Panc1 (cell line): ENCODE data around the gene PHC3. TPM values are rescaled to one million over a fixed set of nuclear protein-coding genes. Genes with fewer than 3 reads are reported as not detected.

Experiments used
- ATAC-seq: fragments of 200-7000 bp; cut with Tn5 transposase; 2 replicates; pipeline ENCODE4 v1.9.1; 2020; ENCODE audit warnings: mild to moderate bottlenecking, moderate library complexity
- BruUV-seq: library from RNA; stranded (reverse); fragments of 400-500 nt; replicated peaks from 2 replicates; lab custom pipeline; 2021; lab: Mats Ljungman, UMichigan
- CTCF ChIA-PET: fragments of 300-600 bp; sonication (Branson Sonifier 250); formaldehyde crosslinking; loops from one replicate; lab custom pipeline; 2022; ENCODE audit warnings: antibody characterized with exemption; lab: Charles Lee
- POLR2A ChIA-PET: fragments of 300-600 bp; sonication (Branson Sonifier 250); formaldehyde crosslinking; loops from one replicate; lab custom pipeline; 2022; ENCODE audit warnings: antibody characterized with exemption; lab: Charles Lee
- DNase-seq: peaks from one replicate; pipeline ENCODE4 v3.0.0-alpha.2; 2010; ENCODE audit warnings: low read depth, low spot score
- H3K27ac ChIP-seq: 2 replicates; pipeline ENCODE4 v1.5.1; 2011; ENCODE audit warnings: mild to moderate bottlenecking, low read length, inconsistent platforms
- H3K27me3 ChIP-seq: fragments of 200-500 bp; sonication (Bioruptor generic); 2 replicates; pipeline ENCODE4 v1.6.0; 2014; ENCODE audit warnings: low read length, inconsistent platforms; ENCODE audit not compliant: control insufficient read depth, insufficient read depth
- H3K36me3 ChIP-seq: fragments of 200-500 bp; sonication (Bioruptor generic); 2 replicates; pipeline ENCODE4 v1.5.1; 2014; ENCODE audit warnings: inconsistent platforms, mild to moderate bottlenecking, low read length, moderate library complexity; ENCODE audit not compliant: control insufficient read depth, insufficient read depth
- H3K4me1 ChIP-seq: 2 replicates; pipeline ENCODE4 v1.5.1; 2011; ENCODE audit warnings: inconsistent platforms, mild to moderate bottlenecking, low read length, moderate library complexity; ENCODE audit not compliant: control insufficient read depth, insufficient read depth
- H3K4me3 ChIP-seq, 2 experiments: 2 replicates each; pipeline ENCODE4 v1.5.1; 2011 to 2012; ENCODE audit warnings: low read depth in 2 of 2, low read length in 2 of 2, mild to moderate bottlenecking in 2 of 2, inconsistent platforms in 1 of 2, moderate library complexity in 1 of 2
- H3K9me3 ChIP-seq: fragments of 200-500 bp; sonication (Bioruptor generic); 2 replicates; pipeline ENCODE4 v1.5.1; 2014; ENCODE audit warnings: low read depth, mild to moderate bottlenecking, inconsistent platforms, low read length, moderate library complexity; ENCODE audit not compliant: control insufficient read depth, insufficient read depth
- CTCF ChIP-seq: fragments of 450-650 bp; IDR thresholded peaks from 2 replicates; pipeline ENCODE4 v1.5.1; 2017; ENCODE audit warnings: mild to moderate bottlenecking
- POLR2AphosphoS5 ChIP-seq: IDR thresholded peaks from 2 replicates; pipeline ENCODE4 v1.6.1; 2012; ENCODE audit warnings: mild to moderate bottlenecking, low read depth, low read length, moderate library complexity
- REST ChIP-seq, 2 experiments: IDR thresholded peaks; 2 replicates each; pipeline ENCODE4 v1.6.1; 2011 to 2012; ENCODE audit warnings: low read depth in 2 of 2, control low read depth in 1 of 2, low read length in 1 of 2, mild to moderate bottlenecking in 1 of 2, moderate library complexity in 1 of 2; ENCODE audit not compliant: insufficient read depth in 1 of 2
- SIN3A ChIP-seq: IDR thresholded peaks from 2 replicates; pipeline ENCODE4 v1.6.1; 2012; ENCODE audit warnings: low read depth, mild to moderate bottlenecking, low read length, moderate library complexity, borderline replicate concordance; ENCODE audit not compliant: insufficient read depth
- TCF7L2 ChIP-seq: IDR thresholded peaks from 2 replicates; pipeline ENCODE4 v1.6.1; 2011; ENCODE audit warnings: mild to moderate bottlenecking, low read depth, low read length, inconsistent platforms
- in situ Hi-C: cut with HindIII; loops from 2 replicates; pipeline ENCODE4 v1.10.0; 2016; ENCODE audit warnings: low sequenced_read_pairs, low pct_unique_long_range_greater_than_20kb
- intact Hi-C: fragments of 100-400 bp; cut with micrococcal nuclease; formaldehyde crosslinking; loops from one replicate; pipeline ENCODE4 v1.10.0; 2022; ENCODE audit not compliant: unreplicated experiment
- total RNA-seq: library from RNA; stranded (reverse); gene quantifications from one replicate; pipeline ENCODE4 v1.2.1, GENCODE V29; 2021; ENCODE audit not compliant: unreplicated experiment

Gene PHC3
- total RNA-seq, 1 experiment from 2014 or later = 53.8 TPM

DNA sequence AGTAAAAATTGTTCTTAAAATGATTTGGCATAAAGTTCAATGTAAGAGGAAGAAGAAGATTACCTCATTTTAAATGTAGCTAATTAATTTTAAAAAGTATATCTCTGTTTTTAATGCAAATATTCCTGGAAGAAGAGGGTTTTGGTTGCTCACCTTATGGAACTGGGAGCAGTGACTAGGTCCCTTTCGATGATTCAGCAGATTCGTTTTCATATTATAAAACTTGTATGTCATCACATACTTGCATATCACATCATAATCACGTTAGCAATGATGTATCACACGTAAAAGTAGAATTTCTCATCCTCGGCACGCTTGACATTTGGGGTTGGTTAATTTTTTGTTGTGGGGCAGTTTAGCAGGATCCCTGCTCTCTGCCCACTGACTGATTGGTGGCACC is 96.1 kb downstream of the PHC3 start:
- POLR2A ChIA-PET = interaction anchor here (0.6 kb wide), 1 partner anchor 144 kb away, joined by 3 read pairs; no protein-coding TSS in a partner anchor
- peaks cover 43% of the 10 kb centered on the region for H3K36me3 ChIP-seq

GRCh38 chr3:170083343-170083742 is 98.2 kb downstream of the PHC3 start:
- no peak for ATAC-seq
- POLR2A ChIA-PET = no interaction called here

More for the DNA sequence above, 96.1 kb downstream of the PHC3 start:
- H3K4me1 ChIP-seq = no peaks in the 10 kb centered on the region
- DNase-seq (no peak), ATAC-seq (no peak)
- H3K27ac ChIP-seq = no peak overlapping the region
- intact Hi-C loops (no loop called here), in situ Hi-C loops (no loop called here)
- H3K27me3 ChIP-seq = no peaks in the 10 kb centered on the region
- CTCF ChIA-PET = no interaction called here
- no peaks in the 10 kb centered on the region for H3K9me3 ChIP-seq
- no TSS peak for BruUV-seq
- H3K4me3 ChIP-seq = no peak overlapping the region
- TF ChIP-seq REST (IDR thresholded peaks at IDR 0.05; ENCODE audit: insufficient read depth in 1 of 2, low read depth in 2 of 2, low read length in 1 of 2) (no peak), CTCF (no peak), POLR2AphosphoS5 (no peak), TCF7L2 (no peak), SIN3A (no peak)

More at GRCh38 chr3:170083343-170083742, 98.2 kb downstream of the PHC3 start:
- Histone ChIP-seq H3K27me3 (no peaks in the 10 kb centered on the region), H3K27ac (no peak overlapping the region), H3K4me3 (no peak overlapping the region), H3K36me3 (peaks cover 38% of the 10 kb centered on the region), H3K9me3 (no peaks in the 10 kb centered on the region), H3K4me1 (no peaks in the 10 kb centered on the region)
- in situ Hi-C loops (no loop called here), intact Hi-C loops (no loop called here)
- CTCF ChIA-PET = no interaction called here
- TF ChIP-seq TCF7L2 = no peak
- TF ChIP-seq CTCF = no peak
- TF ChIP-seq REST (IDR thresholded peaks at IDR 0.05; ENCODE audit: insufficient read depth in 1 of 2, low read depth in 2 of 2, low read length in 1 of 2) = no peak
- TF ChIP-seq POLR2AphosphoS5 = no peak
- TF ChIP-seq SIN3A = no peak
- no peak for DNase-seq
- no TSS peak for BruUV-seq
